Measurements from ENCODE around the gene CD5L. TPM values are rescaled to one million over a fixed set of nuclear protein-coding genes. Genes with fewer than 3 reads are reported as not detected.

CD5L gene
- polyA plus RNA-seq, 1 donor: not detected

GRCh38 chr1:157819215-157819614, 22.4 kb downstream of the CD5L start:
- no peak for DNase-seq

- DNase-seq: no peak
Observed at GRCh38 chr1:157813269-157813668, 28.3 kb downstream of the CD5L start.

- no peak for DNase-seq
Observed at GRCh38 chr1:157806431-157807149, 35.0 kb downstream of the CD5L start.

GRCh38 chr1:157803851-157804250, 37.8 kb downstream of the CD5L start:
- no peak for DNase-seq

- no peak for DNase-seq
Observed at GRCh38 chr1:157799996-157800395, 41.6 kb downstream of the CD5L start.

GRCh38 chr1:157798211-157798610, 43.4 kb downstream of the CD5L start:
- no peak for DNase-seq

- DNase-seq: no peak
Observed at GRCh38 chr1:157785248-157785647, 56.4 kb downstream of the CD5L start.

GRCh38 chr1:157784801-157785200, 56.8 kb downstream of the CD5L start:
- no peak for DNase-seq

- DNase-seq: no peak
Observed at GRCh38 chr1:157782931-157783330, 58.7 kb downstream of the CD5L start.

- DNase-seq: no peak
Observed at GRCh38 chr1:157781048-157781447, 60.6 kb downstream of the CD5L start.

Other genes starting within 250 kb of the CD5L start
- not detected for gene FCRL4, start 243.7 kb downstream of the CD5L start, polyA plus RNA-seq (ENCODE audit: insufficient read length)
- gene FCRL3, start 141.0 kb downstream of the CD5L start, polyA plus RNA-seq (ENCODE audit: insufficient read length): not detected
- 0.17 TPM for gene FCRL2, start 64.7 kb downstream of the CD5L start, polyA plus RNA-seq (ENCODE audit: insufficient read length)
- gene FCRL1, start 21.7 kb downstream of the CD5L start, polyA plus RNA-seq (ENCODE audit: insufficient read length): 0.05 TPM
- 182 TPM for gene KIRREL1, start 151.8 kb upstream of the CD5L start, polyA plus RNA-seq (ENCODE audit: insufficient read length)